Osteoblast (primary cell): ENCODE results near the gene GAK. TPM values are rescaled to one million over a fixed set of nuclear protein-coding genes. Genes with fewer than 3 reads are reported as not detected.

Experiments
- DNase-seq: peaks from one replicate; pipeline ENCODE4 v3.0.0; 2011; ENCODE audit warnings: low spot score, mixed read lengths; ENCODE audit not compliant: insufficient read length; ENCODE audit errors: missing footprints
- H2AFZ ChIP-seq: 2 replicates; pipeline ENCODE4 v1.6.0; 2011; ENCODE audit warnings: mild to moderate bottlenecking, low read length
- H3K27ac ChIP-seq: 2 replicates; pipeline ENCODE4 v1.5.1; 2011; ENCODE audit warnings: mild to moderate bottlenecking, low read depth, low read length, moderate library complexity
- H3K27me3 ChIP-seq: 2 replicates; pipeline ENCODE4 v1.6.0; 2012; ENCODE audit warnings: mild to moderate bottlenecking, control low read depth, inconsistent platforms, low read length, moderate library complexity; ENCODE audit not compliant: insufficient read depth
- H3K36me3 ChIP-seq: 2 replicates; pipeline ENCODE4 v1.5.1; 2011; ENCODE audit warnings: mild to moderate bottlenecking, low read length, control low read depth, moderate library complexity; ENCODE audit not compliant: insufficient read depth
- H3K4me1 ChIP-seq: 2 replicates; pipeline ENCODE4 v1.5.1; 2011; ENCODE audit warnings: mild to moderate bottlenecking, low read length, control low read depth, moderate library complexity; ENCODE audit not compliant: insufficient read depth
- H3K4me2 ChIP-seq: 2 replicates; pipeline ENCODE4 v1.6.0; 2011; ENCODE audit warnings: mild to moderate bottlenecking, low read length; ENCODE audit not compliant: insufficient read depth
- H3K4me3 ChIP-seq: fragments of 200-600 bp; sonication (generic); 3 replicates; pipeline ENCODE4 v1.5.1; 2012; ENCODE audit warnings: mild to moderate bottlenecking, low read length, inconsistent platforms; ENCODE audit not compliant: insufficient read depth
- H3K79me2 ChIP-seq: 2 replicates; pipeline ENCODE4 v1.6.0; 2012; ENCODE audit warnings: mild to moderate bottlenecking, low read length, control low read depth, inconsistent platforms; ENCODE audit not compliant: insufficient read depth
- H3K9me3 ChIP-seq: 2 replicates; pipeline ENCODE4 v1.5.1; 2011; ENCODE audit warnings: low read depth, low read length, control low read depth
- H4K20me1 ChIP-seq: 2 replicates; pipeline ENCODE4 v1.6.0; 2012; ENCODE audit warnings: mild to moderate bottlenecking, low read length, control low read depth; ENCODE audit not compliant: insufficient read depth
- CTCF ChIP-seq: IDR thresholded peaks from 2 replicates; pipeline ENCODE4 v1.5.1; 2011; ENCODE audit warnings: mild to moderate bottlenecking, low read depth, low read length, moderate library complexity; ENCODE audit errors: extremely low read depth
- total RNA-seq: library from RNA; depleted of rRNA; stranded (reverse); fragments of >200 nt; gene quantifications from 2 replicates; pipeline ENCODE4 v1.2.3, GENCODE V29; 2012

The GAK gene
- total RNA-seq, 1 donor: 48.9 TPM

- H3K36me3 ChIP-seq: peaks cover 47% of the 10 kb centered on the region
Observed at GRCh38 chr4:866068-866760, 65.9 kb downstream of the GAK start.

GRCh38 chr4:865572-865971, 66.5 kb downstream of the GAK start:
- Histone ChIP-seq H3K4me1 (no peaks in the 10 kb centered on the region), H3K27ac (no peak overlapping the region), H3K9me3 (no peaks in the 10 kb centered on the region), H3K27me3 (no peaks in the 10 kb centered on the region), H2AFZ (no peak overlapping the region), H3K79me2 (no peaks in the 10 kb centered on the region), H3K36me3 (peaks cover 47% of the 10 kb centered on the region), H4K20me1 (peaks cover 7% of the 10 kb centered on the region), H3K4me3 (no peak overlapping the region), H3K4me2 (no peak overlapping the region)
- no peak for TF ChIP-seq CTCF
- no peak for DNase-seq

More at GRCh38 chr4:866068-866760, 65.9 kb downstream of the GAK start:
- H3K4me2 ChIP-seq: no peak overlapping the region
- no peak overlapping the region for H3K4me3 ChIP-seq
- no peak for TF ChIP-seq CTCF
- H3K27me3 ChIP-seq: no peaks in the 10 kb centered on the region
- H3K79me2 ChIP-seq: no peaks in the 10 kb centered on the region
- no peak overlapping the region for H2AFZ ChIP-seq
- no peaks in the 10 kb centered on the region for H3K4me1 ChIP-seq
- peaks cover 7% of the 10 kb centered on the region for H4K20me1 ChIP-seq
- H3K9me3 ChIP-seq: no peaks in the 10 kb centered on the region
- DNase-seq: no peak
- H3K27ac ChIP-seq: no peak overlapping the region

GRCh38 chr4:865121-865465, 67.0 kb downstream of the GAK start:
- Histone ChIP-seq H2AFZ (no peak overlapping the region), H3K4me1 (no peaks in the 10 kb centered on the region), H3K4me2 (no peak overlapping the region), H3K9me3 (no peaks in the 10 kb centered on the region), H3K4me3 (no peak overlapping the region), H3K27ac (no peak overlapping the region), H3K27me3 (no peaks in the 10 kb centered on the region), H3K79me2 (no peaks in the 10 kb centered on the region), H3K36me3 (peaks cover 42% of the 10 kb centered on the region), H4K20me1 (peaks cover 5% of the 10 kb centered on the region)
- TF ChIP-seq CTCF: no peak
- peak; percentile 75 for DNase-seq

GRCh38 chr4:864456-865120, 67.5 kb downstream of the GAK start:
- H3K79me2 ChIP-seq: no peaks in the 10 kb centered on the region
- peak; percentile 49 for DNase-seq
- no peaks in the 10 kb centered on the region for H3K27me3 ChIP-seq
- H3K27ac ChIP-seq: no peak overlapping the region
- no peaks in the 10 kb centered on the region for H3K4me1 ChIP-seq
- H2AFZ ChIP-seq: no peak overlapping the region
- peaks cover under 1% of the 10 kb centered on the region for H4K20me1 ChIP-seq
- H3K4me2 ChIP-seq: no peak overlapping the region
- TF ChIP-seq CTCF: no peak
- H3K36me3 ChIP-seq: peaks cover 39% of the 10 kb centered on the region
- no peak overlapping the region for H3K4me3 ChIP-seq
- H3K9me3 ChIP-seq: no peaks in the 10 kb centered on the region
